Caco-2 (cell line): ENCODE results near the gene SCG5. TPM values are rescaled to one million over a fixed set of nuclear protein-coding genes. Genes with fewer than 3 reads are reported as not detected.

Experiments
- BruUV-seq: library from RNA; stranded (reverse); fragments of 400-500 nt; replicated peaks from 2 replicates; lab custom pipeline; 2021; lab: Mats Ljungman, UMichigan
- CTCF ChIA-PET: fragments of 300-600 bp; sonication (Branson Sonifier 250); formaldehyde crosslinking; loops from one replicate; lab custom pipeline; 2022; ENCODE audit warnings: antibody characterized with exemption; lab: Charles Lee
- POLR2A ChIA-PET: fragments of 300-600 bp; sonication (Branson Sonifier 250); formaldehyde crosslinking; loops from one replicate; lab custom pipeline; 2022; ENCODE audit warnings: antibody characterized with exemption; lab: Charles Lee
- DNase-seq, 2 experiments: peaks; one replicate each; pipeline versions ENCODE4 v3.0.0 to v3.0.0-alpha.2; 2020 to 2022
- H3K27me3 ChIP-seq: replicated peaks from 2 replicates; pipeline ENCODE4 v1.6.0; 2011; ENCODE audit warnings: low read length; ENCODE audit not compliant: control insufficient read depth, insufficient read depth
- H3K36me3 ChIP-seq: 2 replicates; pipeline ENCODE4 v1.5.1; 2011; ENCODE audit warnings: low read length; ENCODE audit not compliant: control insufficient read depth, insufficient read depth
- H3K4me1 ChIP-seq: fragments of 250-450 bp; sonication (Bioruptor Pico); 2 replicates; pipeline ENCODE4 v1.5.1; 2020; ENCODE audit warnings: mild to moderate bottlenecking
- H3K4me3 ChIP-seq: 2 replicates; pipeline ENCODE4 v1.5.1; 2011; ENCODE audit warnings: low read depth, mild to moderate bottlenecking, control low read depth, low read length
- H3K9me3 ChIP-seq: fragments of 250-450 bp; sonication (Bioruptor Pico); 2 replicates; pipeline ENCODE4 v1.5.1; 2020; ENCODE audit warnings: mild to moderate bottlenecking, moderate library complexity
- H3K27ac Mint-ChIP-seq: one replicate; pipeline ENCODE4 v1.8.0; 2022; ENCODE audit warnings: mixed read lengths; ENCODE audit not compliant: unreplicated experiment
- H3K27me3 Mint-ChIP-seq: one replicate; pipeline ENCODE4 v1.8.0; 2022; ENCODE audit warnings: mixed read lengths; ENCODE audit not compliant: insufficient read depth, unreplicated experiment
- H3K36me3 Mint-ChIP-seq: one replicate; pipeline ENCODE4 v1.8.0; 2022; ENCODE audit warnings: mild to moderate bottlenecking, mixed read lengths; ENCODE audit not compliant: insufficient read depth, unreplicated experiment
- H3K4me1 Mint-ChIP-seq: one replicate; pipeline ENCODE4 v1.8.0; 2022; ENCODE audit warnings: low read depth, mixed read lengths; ENCODE audit not compliant: unreplicated experiment
- H3K4me3 Mint-ChIP-seq: one replicate; pipeline ENCODE4 v1.8.0; 2022; ENCODE audit warnings: mild to moderate bottlenecking, moderate library complexity, mixed read lengths; ENCODE audit not compliant: unreplicated experiment
- H3K9me3 Mint-ChIP-seq: one replicate; pipeline ENCODE4 v1.8.0; 2022; ENCODE audit warnings: mixed read lengths; ENCODE audit not compliant: unreplicated experiment
- intact Hi-C: fragments of 100-400 bp; cut with micrococcal nuclease; formaldehyde crosslinking; loops from one replicate; pipeline ENCODE4 v1.10.0; 2022; ENCODE audit not compliant: unreplicated experiment
- total RNA-seq: library from RNA; stranded (reverse); gene quantifications from 2 replicates; pipeline ENCODE4 v1.2.3, GENCODE V29; 2022
- TF ChIP-seq, protein P1 (sequence below), 2 experiments: fragments of 200-600 bp in 1 of 2; IDR thresholded peaks; 1 replicate in 1 of 2; 2 replicates in 1 of 2; pipeline versions ENCODE4 v1.5.1 to v1.8.0; 2011 to 2022; ENCODE audit warnings: antibody characterized with exemption in 1 of 2, control low read depth in 1 of 2, inconsistent platforms in 1 of 2, low read depth in 1 of 2, low read length in 1 of 2, mild to moderate bottlenecking in 1 of 2, moderate library complexity in 1 of 2; ENCODE audit not compliant: insufficient read depth in 1 of 2, severe bottlenecking in 1 of 2, unreplicated experiment in 1 of 2

Gene SCG5
- total RNA-seq, 1 experiment from 2014 or later, result 1.5 TPM

DNA sequence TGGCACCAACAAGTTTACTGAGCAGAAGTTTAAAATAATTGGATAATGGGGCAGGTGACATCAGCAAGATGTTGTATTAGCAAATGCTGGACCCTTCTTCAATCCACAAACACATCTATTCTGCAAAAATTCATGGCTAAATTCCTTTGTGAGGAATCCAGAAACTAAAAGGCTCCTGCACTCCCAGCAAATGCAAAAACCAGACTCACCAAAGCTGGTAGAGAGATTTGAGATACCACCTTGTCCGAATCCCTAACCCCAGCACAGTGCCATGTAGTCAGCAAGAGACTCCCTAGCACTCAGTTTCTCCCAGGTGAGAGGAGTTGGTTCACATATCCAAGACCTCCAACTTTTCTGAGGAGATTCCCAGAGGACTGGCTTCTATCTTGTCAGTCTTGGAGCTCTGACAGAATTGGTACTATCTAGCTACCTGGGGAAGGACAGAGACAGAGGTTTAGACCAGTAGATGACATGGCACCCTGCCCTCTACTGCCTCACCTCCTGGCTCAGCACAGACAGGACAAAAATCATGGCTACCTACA is 98.1 kb downstream of the SCG5 start:
- no peak overlapping the region for H3K4me3 ChIP-seq
- Mint-ChIP-seq H3K36me3 (no peaks in the 10 kb centered on the region), H3K4me1 (no peaks in the 10 kb centered on the region), H3K27ac (no peak overlapping the region), H3K27me3 (peaks cover 3% of the 10 kb centered on the region), H3K9me3 (peaks cover 6% of the 10 kb centered on the region), H3K4me3 (no peak overlapping the region)
- no peaks in the 10 kb centered on the region for H3K36me3 ChIP-seq
- POLR2A ChIA-PET, result no interaction called here
- H3K4me1 ChIP-seq, result no peaks in the 10 kb centered on the region
- BruUV-seq, result no TSS peak
- no peaks in the 10 kb centered on the region for H3K27me3 ChIP-seq
- CTCF ChIA-PET, result no interaction called here
- TF ChIP-seq, protein P1, sequence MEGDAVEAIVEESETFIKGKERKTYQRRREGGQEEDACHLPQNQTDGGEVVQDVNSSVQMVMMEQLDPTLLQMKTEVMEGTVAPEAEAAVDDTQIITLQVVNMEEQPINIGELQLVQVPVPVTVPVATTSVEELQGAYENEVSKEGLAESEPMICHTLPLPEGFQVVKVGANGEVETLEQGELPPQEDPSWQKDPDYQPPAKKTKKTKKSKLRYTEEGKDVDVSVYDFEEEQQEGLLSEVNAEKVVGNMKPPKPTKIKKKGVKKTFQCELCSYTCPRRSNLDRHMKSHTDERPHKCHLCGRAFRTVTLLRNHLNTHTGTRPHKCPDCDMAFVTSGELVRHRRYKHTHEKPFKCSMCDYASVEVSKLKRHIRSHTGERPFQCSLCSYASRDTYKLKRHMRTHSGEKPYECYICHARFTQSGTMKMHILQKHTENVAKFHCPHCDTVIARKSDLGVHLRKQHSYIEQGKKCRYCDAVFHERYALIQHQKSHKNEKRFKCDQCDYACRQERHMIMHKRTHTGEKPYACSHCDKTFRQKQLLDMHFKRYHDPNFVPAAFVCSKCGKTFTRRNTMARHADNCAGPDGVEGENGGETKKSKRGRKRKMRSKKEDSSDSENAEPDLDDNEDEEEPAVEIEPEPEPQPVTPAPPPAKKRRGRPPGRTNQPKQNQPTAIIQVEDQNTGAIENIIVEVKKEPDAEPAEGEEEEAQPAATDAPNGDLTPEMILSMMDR (IDR thresholded peaks at IDR 0.05; ENCODE audit: insufficient read depth in 1 of 2, low read depth in 1 of 2, low read length in 1 of 2, severe bottlenecking in 1 of 2, unreplicated experiment in 1 of 2), result no peak
- 0 out of 2 replicates have a peak, but pooled peaks cover 4% of the 10 kb centered on the region for H3K9me3 ChIP-seq
- DNase-seq, result no peak
- intact Hi-C loops, result loop anchor here (10.0 kb wide), 1 partner anchor 65 kb away; no protein-coding TSS in a partner anchor

DNA sequence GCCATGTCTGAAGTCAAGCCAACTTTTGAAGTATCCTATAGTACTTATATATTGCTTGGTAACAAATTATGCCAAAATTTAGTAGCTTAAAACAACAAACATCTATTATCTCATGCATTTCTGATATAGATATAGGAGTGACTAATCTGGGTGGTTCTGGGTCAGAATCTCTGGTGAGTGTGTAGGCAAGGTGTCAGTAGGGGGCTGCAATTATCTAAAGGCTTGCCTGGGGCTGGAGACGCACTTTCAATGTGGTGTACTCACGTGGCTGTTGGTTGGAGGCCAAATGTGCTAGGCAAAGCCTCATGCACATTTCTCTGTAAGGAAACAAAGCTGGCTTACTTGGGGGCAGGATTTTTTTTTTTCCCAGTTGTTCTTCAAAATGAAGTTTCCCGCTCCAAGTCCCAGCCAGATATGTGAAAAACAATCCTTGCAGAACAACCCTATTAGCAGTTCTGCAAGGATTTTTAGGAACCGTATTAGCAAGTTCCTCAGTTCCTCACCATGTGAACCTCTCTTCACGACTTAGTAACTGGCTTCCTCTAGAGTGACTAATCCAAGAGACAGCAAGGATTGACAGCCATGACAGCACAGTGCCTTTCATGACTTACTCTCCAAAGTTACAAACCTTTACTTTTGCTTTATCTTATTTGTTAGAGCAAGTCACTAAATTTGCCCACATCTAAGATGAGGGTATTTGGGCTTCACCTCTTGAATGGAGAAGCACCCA is 102.1 kb downstream of the SCG5 start:
- H3K9me3 ChIP-seq, result 0 out of 2 replicates have a peak, but pooled peaks cover 4% of the 10 kb centered on the region
- no peak overlapping the region for H3K4me3 ChIP-seq
- Mint-ChIP-seq H3K4me1 (no peaks in the 10 kb centered on the region), H3K27ac (no peak overlapping the region), H3K36me3 (no peaks in the 10 kb centered on the region), H3K27me3 (peaks cover 3% of the 10 kb centered on the region), H3K4me3 (no peak overlapping the region), H3K9me3 (peaks cover 6% of the 10 kb centered on the region)
- intact Hi-C loops, result loop anchor here (10.0 kb wide), 1 partner anchor 61 kb away; no protein-coding TSS in a partner anchor
- TF ChIP-seq, protein P1 (IDR thresholded peaks at IDR 0.05; ENCODE audit: insufficient read depth in 1 of 2, low read depth in 1 of 2, low read length in 1 of 2, severe bottlenecking in 1 of 2, unreplicated experiment in 1 of 2), result no peak
- no TSS peak for BruUV-seq
- no peaks in the 10 kb centered on the region for H3K4me1 ChIP-seq
- no peaks in the 10 kb centered on the region for H3K27me3 ChIP-seq
- CTCF ChIA-PET, result no interaction called here
- POLR2A ChIA-PET, result no interaction called here
- no peak for DNase-seq
- H3K36me3 ChIP-seq, result no peaks in the 10 kb centered on the region

DNA sequence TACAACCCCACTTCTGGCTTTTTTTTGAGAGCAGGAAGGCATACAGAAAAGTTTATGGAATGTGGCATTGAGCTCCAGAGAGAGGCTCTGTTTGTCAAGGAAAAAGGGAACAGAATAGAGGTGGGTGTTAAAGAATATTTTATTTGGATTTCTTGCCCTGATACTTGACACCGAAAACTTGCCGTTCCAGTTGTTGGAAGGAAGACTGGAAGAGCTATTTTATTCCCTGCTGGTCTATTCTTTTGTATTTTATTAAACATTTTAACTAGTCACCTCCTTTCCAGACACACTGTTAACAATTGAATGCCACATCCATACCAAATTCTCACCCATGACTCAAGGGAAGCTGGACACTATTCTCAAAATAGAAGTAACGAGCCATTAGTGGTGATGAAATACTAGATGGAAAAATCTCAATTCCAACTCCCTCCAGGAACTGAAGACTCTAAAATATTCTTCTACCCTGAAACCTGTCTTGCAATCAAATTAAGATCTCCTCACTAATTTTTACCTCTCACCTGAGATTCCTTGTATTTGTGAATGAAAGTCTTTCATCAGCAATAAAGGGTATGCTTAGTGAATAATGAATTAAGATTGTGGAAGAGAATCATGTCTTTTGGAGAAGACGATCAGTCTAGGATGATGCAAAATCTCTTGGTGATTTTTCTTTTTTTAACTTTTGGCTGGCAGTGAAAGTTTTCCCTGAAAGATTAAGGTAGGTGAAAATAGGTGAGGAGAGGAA is 104.8 kb downstream of the SCG5 start:
- intact Hi-C loops, result loop anchor here (10.0 kb wide), 1 partner anchor 59 kb away; no protein-coding TSS in a partner anchor
- Mint-ChIP-seq H3K4me3 (no peak overlapping the region), H3K36me3 (no peaks in the 10 kb centered on the region), H3K27ac (no peak overlapping the region), H3K4me1 (no peaks in the 10 kb centered on the region), H3K9me3 (no peaks in the 10 kb centered on the region), H3K27me3 (peaks cover 2% of the 10 kb centered on the region)
- BruUV-seq, result no TSS peak
- TF ChIP-seq, protein P1 (IDR thresholded peaks at IDR 0.05; ENCODE audit: insufficient read depth in 1 of 2, low read depth in 1 of 2, low read length in 1 of 2, severe bottlenecking in 1 of 2, unreplicated experiment in 1 of 2), result no peak
- no peak overlapping the region for H3K4me3 ChIP-seq
- no peaks in the 10 kb centered on the region for H3K27me3 ChIP-seq
- H3K9me3 ChIP-seq, result 0 out of 2 replicates have a peak, but pooled peaks cover 4% of the 10 kb centered on the region
- no peak for DNase-seq
- no peaks in the 10 kb centered on the region for H3K4me1 ChIP-seq
- CTCF ChIA-PET, result no interaction called here
- H3K36me3 ChIP-seq, result no peaks in the 10 kb centered on the region
- POLR2A ChIA-PET, result no interaction called here
